ENCODE data around the gene ZNF771. TPM values are rescaled to one million over a fixed set of nuclear protein-coding genes. Genes with fewer than 3 reads are reported as not detected.
A peak's percentile ranks its signal among the peaks of the same experiment; 100 is the strongest.

Gene ZNF771
- total RNA-seq, 2 experiments from 2014 or later: 0.80 to 1.2 TPM

DNA sequence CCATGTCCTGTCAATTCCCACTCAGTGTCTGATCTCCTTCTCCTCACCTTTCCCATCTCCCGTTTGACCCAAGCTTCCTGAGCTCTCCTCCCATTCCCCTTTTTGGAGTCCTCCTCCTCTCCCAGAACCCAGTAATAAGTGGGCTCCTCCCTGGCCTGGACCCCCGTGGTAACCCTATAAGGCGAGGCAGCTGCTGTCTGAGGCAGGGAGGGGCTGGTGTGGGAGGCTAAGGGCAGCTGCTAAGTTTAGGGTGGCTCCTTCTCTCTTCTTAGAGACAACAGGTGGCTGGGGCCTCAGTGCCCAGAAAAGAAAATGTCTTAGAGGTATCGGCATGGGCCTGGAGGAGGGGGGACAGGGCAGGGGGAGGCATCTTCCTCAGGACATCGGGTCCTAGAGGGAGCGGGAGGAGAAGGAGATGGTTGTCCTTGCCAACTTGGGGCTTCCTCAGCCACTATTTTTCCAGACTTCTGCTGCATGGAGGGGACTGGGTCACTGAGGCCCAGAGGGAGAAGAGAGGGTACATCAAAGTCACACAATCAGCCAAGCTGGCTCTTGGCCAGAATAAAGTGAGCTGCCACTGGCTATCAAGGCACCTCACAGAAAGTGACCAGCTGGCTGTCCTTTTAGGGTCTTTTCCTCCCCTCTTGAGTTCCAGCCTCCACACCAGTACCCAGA, 35.2 kb upstream of the ZNF771 start:
- no peaks in the 10 kb centered on the region for H3K9me3 ChIP-seq (ENCODE audit: control insufficient read depth in 1 of 2, insufficient read depth in 1 of 2, low read length in 2 of 2)
- no peaks in the 10 kb centered on the region for H3K27me3 ChIP-seq (ENCODE audit: control insufficient read depth in 1 of 2, insufficient read depth in 2 of 2, low read length in 2 of 2)
- intact Hi-C loops (cut with DNase I, micrococcal nuclease): loop anchor here (5.0 to 10.0 kb wide), 4 partner anchors 35 to 553 kb away; partner anchors contain the start of genes FBRS (in 1 of the 2), FBXL19 (in 1 of the 2) and ZNF771 (in 1 of the 2)
- H3K4me1 ChIP-seq (ENCODE audit: insufficient read depth, low read length): peaks cover 55% of the 10 kb centered on the region
- peak overlapping the region; percentile 85 for H3K4me3 Mint-ChIP-seq
- no peak overlapping the region for H3K4me3 ChIP-seq (ENCODE audit: low read length)
- peak overlapping the region; percentile 18 to 78 for H3K27ac ChIP-seq (ENCODE audit: low read depth in 1 of 2, low read length in 2 of 2)
- H3K27me3 Mint-ChIP-seq: no peaks in the 10 kb centered on the region
- TF ChIP-seq, protein P1, sequence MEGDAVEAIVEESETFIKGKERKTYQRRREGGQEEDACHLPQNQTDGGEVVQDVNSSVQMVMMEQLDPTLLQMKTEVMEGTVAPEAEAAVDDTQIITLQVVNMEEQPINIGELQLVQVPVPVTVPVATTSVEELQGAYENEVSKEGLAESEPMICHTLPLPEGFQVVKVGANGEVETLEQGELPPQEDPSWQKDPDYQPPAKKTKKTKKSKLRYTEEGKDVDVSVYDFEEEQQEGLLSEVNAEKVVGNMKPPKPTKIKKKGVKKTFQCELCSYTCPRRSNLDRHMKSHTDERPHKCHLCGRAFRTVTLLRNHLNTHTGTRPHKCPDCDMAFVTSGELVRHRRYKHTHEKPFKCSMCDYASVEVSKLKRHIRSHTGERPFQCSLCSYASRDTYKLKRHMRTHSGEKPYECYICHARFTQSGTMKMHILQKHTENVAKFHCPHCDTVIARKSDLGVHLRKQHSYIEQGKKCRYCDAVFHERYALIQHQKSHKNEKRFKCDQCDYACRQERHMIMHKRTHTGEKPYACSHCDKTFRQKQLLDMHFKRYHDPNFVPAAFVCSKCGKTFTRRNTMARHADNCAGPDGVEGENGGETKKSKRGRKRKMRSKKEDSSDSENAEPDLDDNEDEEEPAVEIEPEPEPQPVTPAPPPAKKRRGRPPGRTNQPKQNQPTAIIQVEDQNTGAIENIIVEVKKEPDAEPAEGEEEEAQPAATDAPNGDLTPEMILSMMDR (IDR thresholded peaks at IDR 0.05): no peak
- peaks cover 10% of the 10 kb centered on the region for H3K36me3 ChIP-seq (ENCODE audit: insufficient read depth, low read length)
- ChIA-PET CTCF (interaction anchor here (0.9 to 2.7 kb wide), 3 partner anchors 10 to 58 kb away, joined by 3 to 19 read pairs (median 6); partner anchors contain the start of genes DCTPP1 and SEPTIN1), POLR2A (interaction anchor here (0.5 to 6.0 kb wide), 7 partner anchors 9 to 164 kb away, joined by 3 to 153 read pairs (median 19); partner anchors contain the start of genes CD2BP2, SEPTIN1, ZNF48 and ZNF747)
- peaks cover 43% of the 10 kb centered on the region for H3K4me1 Mint-ChIP-seq (ENCODE audit: low read depth)
- peaks cover 4% of the 10 kb centered on the region for H3K36me3 Mint-ChIP-seq (ENCODE audit: low read depth)
- H3K27ac Mint-ChIP-seq: peak overlapping the region; percentile 81
- no peaks in the 10 kb centered on the region for H3K9me3 Mint-ChIP-seq
- no peak for DNase-seq
- ATAC-seq (ENCODE audit: poor library complexity): no peak

DNA sequence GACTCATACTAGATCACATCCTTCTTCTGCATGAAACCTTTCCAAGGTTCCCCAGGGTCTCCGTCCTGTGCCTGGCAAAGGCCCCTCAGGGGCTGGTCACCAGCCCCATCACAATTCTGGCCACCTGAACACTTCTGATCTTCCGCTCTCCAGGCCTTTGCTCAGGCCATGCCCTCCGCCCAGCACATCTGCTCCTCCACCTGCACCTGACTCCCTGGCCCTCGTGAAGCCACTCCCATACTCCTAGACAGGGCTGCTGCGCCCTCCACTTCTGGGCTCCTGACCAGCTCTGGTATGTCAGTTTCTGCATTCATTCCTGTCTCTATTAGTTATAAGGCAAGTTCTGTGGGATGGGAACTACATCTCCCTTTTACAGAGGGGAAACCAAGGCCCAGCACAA, 34.7 kb upstream of the ZNF771 start:
- Histone ChIP-seq H3K4me3 (ENCODE audit: low read length) (no peak overlapping the region), H3K27ac (ENCODE audit: low read depth in 1 of 2, low read length in 2 of 2) (peak overlapping the region in 1 of 2 donors; percentile 18), H3K9me3 (ENCODE audit: control insufficient read depth in 1 of 2, insufficient read depth in 1 of 2, low read length in 2 of 2) (no peaks in the 10 kb centered on the region), H3K4me1 (ENCODE audit: insufficient read depth, low read length) (peaks cover 56% of the 10 kb centered on the region), H3K27me3 (ENCODE audit: control insufficient read depth in 1 of 2, insufficient read depth in 2 of 2, low read length in 2 of 2) (no peaks in the 10 kb centered on the region), H3K36me3 (ENCODE audit: insufficient read depth, low read length) (peaks cover 10% of the 10 kb centered on the region)
- Mint-ChIP-seq H3K27me3 (no peaks in the 10 kb centered on the region), H3K4me3 (peak overlapping the region; percentile 72), H3K9me3 (no peaks in the 10 kb centered on the region), H3K36me3 (ENCODE audit: low read depth) (peaks cover 4% of the 10 kb centered on the region), H3K27ac (peak overlapping the region; percentile 81), H3K4me1 (ENCODE audit: low read depth) (peaks cover 43% of the 10 kb centered on the region)
- POLR2A ChIA-PET: interaction anchor here (0.5 to 6.0 kb wide), 2 partner anchors 8 to 45 kb away, joined by 3 to 153 read pairs; partner anchors contain the start of gene SEPTIN1
- TF ChIP-seq, protein P1 (IDR thresholded peaks at IDR 0.05): no peak
- intact Hi-C loops (cut with DNase I, micrococcal nuclease): loop anchor here (5.0 to 10.0 kb wide), 4 partner anchors 35 to 552 kb away; partner anchors contain the start of genes FBRS (in 1 of the 2), FBXL19 (in 1 of the 2) and ZNF771 (in 1 of the 2)
- ATAC-seq (ENCODE audit: poor library complexity): no peak
- CTCF ChIA-PET: interaction anchor here (0.9 to 2.7 kb wide), 2 partner anchors 10 to 37 kb away, joined by 3 to 19 read pairs; partner anchors contain the start of gene SEPTIN1
- no peak for DNase-seq

DNA sequence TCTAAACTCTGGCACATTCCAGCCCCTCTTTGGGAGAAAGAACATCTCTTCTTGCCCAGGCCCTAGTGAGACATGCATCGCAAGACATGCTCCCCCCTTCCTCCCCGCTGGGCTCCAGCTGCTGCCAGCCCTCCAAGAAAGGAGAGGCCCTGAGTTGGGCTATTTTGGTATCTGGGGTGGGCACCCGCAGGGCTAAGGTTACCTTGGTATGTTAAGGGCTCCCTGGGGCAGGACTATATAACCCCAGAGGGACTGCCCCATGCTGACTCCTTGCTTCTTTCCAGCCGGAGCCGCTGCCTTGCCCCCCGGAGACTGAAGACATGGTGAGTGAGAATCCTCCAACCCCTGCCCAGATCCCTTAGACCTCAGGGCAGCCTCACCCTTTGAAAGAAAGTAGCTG, 32.9 kb upstream of the ZNF771 start, which contains the start of gene MYL11:
TSS of gene MYL11 (plus strand) at position 265 of the 400 bp plus-strand sequence. CDS start at position 321, 56 bp downstream.
- H3K9me3 ChIP-seq (ENCODE audit: control insufficient read depth in 1 of 2, insufficient read depth in 1 of 2, low read length in 2 of 2): no peaks in the 10 kb centered on the region
- Mint-ChIP-seq H3K27ac (peak within 1 kb of the TSS; percentile 100), H3K36me3 (ENCODE audit: low read depth) (peaks cover 22% of the 10 kb centered on the region), H3K4me3 (no peak within 1 kb of the TSS), H3K27me3 (no peaks in the 10 kb centered on the region), H3K9me3 (no peaks in the 10 kb centered on the region), H3K4me1 (ENCODE audit: low read depth) (peaks cover 43% of the 10 kb centered on the region)
- TF ChIP-seq, protein P1 (IDR thresholded peaks at IDR 0.05): no peak
- ChIA-PET POLR2A (no interaction called here), CTCF (interaction anchor here (1.4 kb wide), 1 partner anchor 35 kb away, joined by 4 read pairs; no protein-coding TSS in a partner anchor)
- no peak within 1 kb of the TSS for H3K4me3 ChIP-seq (ENCODE audit: low read length)
- no peak for DNase-seq
- no peak for ATAC-seq (ENCODE audit: poor library complexity)
- peaks cover 54% of the 10 kb centered on the region for H3K4me1 ChIP-seq (ENCODE audit: insufficient read depth, low read length)
- peak within 1 kb of the TSS; percentile 31 to 100 for H3K27ac ChIP-seq (ENCODE audit: low read depth in 1 of 2, low read length in 2 of 2)
- H3K27me3 ChIP-seq (ENCODE audit: control insufficient read depth in 1 of 2, insufficient read depth in 2 of 2, low read length in 2 of 2): no peaks in the 10 kb centered on the region
- H3K36me3 ChIP-seq (ENCODE audit: insufficient read depth, low read length): peaks cover 13% of the 10 kb centered on the region
- intact Hi-C loops (cut with DNase I, micrococcal nuclease): loop anchor here (5.0 to 10.0 kb wide), 4 partner anchors 33 to 550 kb away; partner anchors contain the start of genes FBRS (in 1 of the 2), FBXL19 (in 1 of the 2) and ZNF771 (in 1 of the 2)
